Ishikawa (cell line): ENCODE results near the gene ETV6.

Experiments used
- NFIC ChIP-seq: IDR thresholded peaks from 2 replicates; pipeline ENCODE4 v1.6.1; 2012
- ZBTB7A ChIP-seq: IDR thresholded peaks from 2 replicates; pipeline ENCODE4 v1.6.1; 2012; ENCODE audit warnings: low read depth

- no peak for TF ChIP-seq NFIC
- TF ChIP-seq ZBTB7A = no peak
These were observed 131.1 kb downstream of the ETV6 start for GRCh38 chr12:11780521-11781101.
